AG09319 (cell line): ENCODE results near the gene PATL2.
"Not testable (repeated sequence)": the region's sequence is repeated elsewhere in the genome, so short reads cannot be mapped to it uniquely, and the experiment has no call there.

ENCODE experiments used
- DNase-seq: peaks from one replicate; pipeline ENCODE4 v3.0.0-alpha.2; 2010; ENCODE audit warnings: low read depth; ENCODE audit errors: extremely low read depth
- CTCF ChIP-seq: IDR thresholded peaks from 2 replicates; pipeline ENCODE4 v1.5.1; 2011; ENCODE audit warnings: low read depth, mild to moderate bottlenecking, inconsistent platforms, low read length, moderate library complexity

Gene PATL2

GRCh38 chr15:44711096-44711742 is at the start of gene PATL2, which contains the start of gene B2M:
Gene PATL2, minus strand, starts transcription at chr15:44711323. Its CDS starts 34,833 bp downstream, at chr15:44676490.
Gene B2M, plus strand, starts transcription at chr15:44711517. Its CDS starts 30 bp downstream, at chr15:44711547.
- TF ChIP-seq CTCF: peak; percentile 5
- peak; percentile 91 for DNase-seq

- DNase-seq: no peak
- no peak for TF ChIP-seq CTCF
These were observed 42.2 kb upstream of the PATL2 start for GRCh38 chr15:44753345-44753744.

GRCh38 chr15:44743454-44743853 is 32.3 kb upstream of the PATL2 start:
- DNase-seq: not testable (repeated sequence)

GRCh38 chr15:44739222-44739847 is 28.2 kb upstream of the PATL2 start:
- DNase-seq: not testable (repeated sequence)

- DNase-seq: no peak
- peak; percentile 72 for TF ChIP-seq CTCF
These were observed 27.3 kb upstream of the PATL2 start for GRCh38 chr15:44738340-44738984.

- DNase-seq: no peak
- TF ChIP-seq CTCF: no peak
These were observed 25.1 kb upstream of the PATL2 start, which contains the start of gene TRIM69 for GRCh38 chr15:44736181-44736765. Gene TRIM69, plus strand, starts transcription at chr15:44736528. Its CDS starts 177 bp downstream, at chr15:44736705.

GRCh38 chr15:44735482-44736180 is 24.5 kb upstream of the PATL2 start:
- TF ChIP-seq CTCF: no peak
- no peak for DNase-seq
